Posterior cingulate gyrus (tissue), 11 donors: Measurements from ENCODE around the gene PSMD12.
A peak's percentile ranks its signal among the peaks of the same experiment; 100 is the strongest.
"Not testable (repeated sequence)": the region's sequence is repeated elsewhere in the genome, so short reads cannot be mapped to it uniquely, and the experiment has no call there.

Experiments used
- DNase-seq, 10 donors: peaks; one replicate each; pipeline versions ENCODE4 v3.0.0 to v3.0.0-alpha.2; 2020 to 2021; ENCODE audit warnings: mixed read lengths in 3 of 10
- intact Hi-C: fragments of 100-400 bp; cut with DNase I; formaldehyde crosslinking; loops from one replicate; pipeline ENCODE4 v1.15.1; 2023

PSMD12 gene

DNA sequence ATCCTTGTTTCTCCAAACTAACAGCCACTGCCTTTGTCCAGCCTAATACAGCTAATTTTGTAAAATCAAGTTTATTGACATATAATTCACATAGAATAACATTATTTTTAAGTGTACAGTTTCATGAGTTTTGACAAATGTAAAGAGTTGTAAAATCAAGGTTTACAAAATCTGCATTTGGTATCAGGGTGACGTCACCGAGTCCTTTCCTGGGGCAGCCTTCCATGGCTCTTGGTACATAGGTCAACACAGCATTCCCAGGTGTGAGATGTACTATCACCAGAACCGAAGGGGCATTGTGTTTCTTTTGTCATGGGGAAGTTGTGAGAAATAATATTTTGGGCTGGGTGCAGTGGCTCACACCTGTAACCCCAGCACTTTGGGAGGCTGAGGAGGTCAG lies 42.9 kb downstream of the PSMD12 start:
- no peak for DNase-seq
- intact Hi-C loops = no loop called here

GRCh38 chr17:67322042-67322787 lies 44.2 kb downstream of the PSMD12 start:
- intact Hi-C loops = no loop called here
- no peak for DNase-seq

DNA sequence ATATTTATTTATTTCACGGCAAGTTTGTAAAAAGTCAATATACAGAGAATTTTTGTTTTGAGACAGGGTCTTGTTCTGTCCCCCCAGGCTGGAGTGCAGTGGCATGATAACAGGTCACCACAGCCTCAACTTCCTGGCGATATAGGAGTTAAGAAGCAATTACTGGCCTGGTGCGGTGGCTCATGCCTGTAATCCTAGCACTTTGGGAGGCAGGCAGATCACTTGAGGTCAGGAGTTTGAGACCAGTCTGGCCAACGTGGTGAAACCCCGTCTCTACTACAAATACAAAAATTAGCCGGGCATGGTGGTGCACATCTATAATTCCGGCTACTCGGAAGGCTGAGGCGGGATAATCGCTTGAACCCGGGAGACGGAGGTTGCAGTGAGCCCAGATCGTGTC lies 44.9 kb downstream of the PSMD12 start:
- intact Hi-C loops = not testable (repeated sequence)

DNA sequence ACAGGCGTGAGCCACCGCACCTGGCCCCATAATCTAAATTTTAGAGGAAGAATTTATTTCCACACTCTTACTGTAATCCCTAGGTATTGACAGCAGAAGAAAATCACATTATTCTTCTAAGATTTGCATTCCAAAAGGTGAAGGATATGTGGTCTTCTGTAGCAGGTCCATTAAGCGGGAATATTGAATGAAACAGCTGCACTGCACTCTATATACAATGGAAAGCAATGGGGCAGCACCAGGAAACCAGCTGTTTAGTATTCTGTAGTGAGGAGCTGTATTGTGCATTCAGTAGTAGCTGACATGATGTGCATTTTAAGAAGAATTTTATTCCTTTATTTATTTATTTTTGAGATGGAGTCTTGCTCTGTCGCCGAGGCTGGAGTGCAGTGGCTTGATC lies 49.6 kb downstream of the PSMD12 start:
- intact Hi-C loops = no loop called here
- no peak for DNase-seq

More for the DNA sequence above, 44.9 kb downstream of the PSMD12 start:
- peak in 1 of 10 donors; percentile 35 for DNase-seq

DNA sequence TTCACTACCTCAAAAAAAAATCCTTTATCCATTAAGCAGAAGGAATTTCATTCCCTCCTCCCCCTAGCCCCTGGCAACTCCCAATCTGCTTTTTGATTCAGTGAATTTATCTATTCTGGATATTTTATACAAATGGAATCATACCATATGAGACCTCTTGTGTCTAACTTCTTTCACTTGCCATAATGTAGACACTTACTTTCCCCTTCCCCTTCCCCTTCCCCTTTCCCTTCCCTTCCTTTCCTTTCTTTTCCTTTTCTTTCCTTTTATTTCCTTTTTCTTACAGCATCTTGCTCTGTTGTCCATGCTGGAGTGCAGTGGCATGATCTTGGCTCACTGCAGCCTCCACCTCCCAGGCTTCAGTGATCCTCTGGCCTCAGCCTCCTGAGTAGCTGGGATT lies 50.5 kb downstream of the PSMD12 start:
- intact Hi-C loops = no loop called here
- peak in 1 of 10 donors; percentile 3 for DNase-seq

DNA sequence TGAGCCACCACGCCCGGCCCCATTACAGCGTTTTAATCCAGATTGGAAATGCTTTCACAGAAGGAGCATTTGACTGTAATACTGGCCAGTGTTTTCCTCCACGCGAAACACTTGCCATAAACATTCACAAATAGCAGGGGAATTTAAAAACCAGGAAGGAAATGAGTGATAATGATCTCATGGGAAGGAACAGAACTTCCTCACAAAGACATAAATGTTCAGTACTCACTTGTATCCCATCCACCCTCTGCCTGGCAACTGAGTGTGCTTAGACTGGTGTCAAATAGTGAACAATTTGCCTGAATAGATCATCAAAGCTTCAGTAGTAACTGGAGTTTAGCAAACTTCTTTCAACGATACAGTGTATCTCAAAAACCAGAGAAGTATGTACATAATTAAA lies 54.1 kb downstream of the PSMD12 start:
- DNase-seq = peak in 1 of 10 donors; percentile 2
- intact Hi-C loops = no loop called here

DNA sequence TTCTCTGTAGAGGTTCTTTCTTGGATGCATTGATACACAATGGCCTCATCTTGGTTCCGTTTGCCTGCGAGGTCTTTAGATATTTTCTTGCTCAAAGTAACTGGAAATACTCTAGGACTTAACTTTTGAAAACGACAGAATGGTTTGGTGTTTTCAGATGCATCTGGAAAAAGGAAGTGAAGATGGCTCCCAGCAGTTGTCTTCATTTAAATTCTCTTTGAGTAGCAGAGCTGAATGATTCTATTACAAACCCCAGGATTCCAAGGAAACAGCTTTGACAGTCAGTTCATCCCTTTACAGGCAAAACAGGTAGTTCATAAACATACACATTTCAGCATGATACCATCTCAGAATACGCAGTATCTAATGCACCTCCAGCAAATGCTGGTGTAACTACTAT lies 54.8 kb downstream of the PSMD12 start:
- DNase-seq = no peak
- intact Hi-C loops = no loop called here

DNA sequence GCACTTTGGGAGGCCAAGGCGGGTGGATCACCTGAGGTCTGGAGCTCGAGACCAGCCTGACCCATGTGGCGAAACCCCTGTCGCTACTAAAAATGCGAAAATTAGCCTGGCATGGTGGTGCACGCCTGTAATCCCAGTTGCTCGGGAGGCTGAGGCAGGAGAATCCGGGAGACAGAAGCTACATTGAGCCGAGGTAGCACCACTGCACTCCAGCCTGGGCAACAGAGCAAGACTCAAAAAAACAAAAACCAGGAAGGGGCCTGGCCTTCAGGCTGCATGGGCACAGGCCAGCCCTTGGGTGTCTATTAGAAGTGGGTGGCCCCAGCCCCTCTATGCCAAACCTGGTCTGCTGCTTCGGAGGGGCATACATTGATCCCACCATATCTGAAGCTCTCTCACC lies 56.0 kb downstream of the PSMD12 start:
- DNase-seq = peak in 1 of 10 donors; percentile 68
- intact Hi-C loops = no loop called here

- DNase-seq = peak in 1 of 10 donors; percentile 0
- intact Hi-C loops = not testable (repeated sequence)
Observed at GRCh38 chr17:67305446-67306235, 60.7 kb downstream of the PSMD12 start.

GRCh38 chr17:67297454-67297960 lies 68.9 kb downstream of the PSMD12 start:
- no peak for DNase-seq
- intact Hi-C loops = no loop called here

DNA sequence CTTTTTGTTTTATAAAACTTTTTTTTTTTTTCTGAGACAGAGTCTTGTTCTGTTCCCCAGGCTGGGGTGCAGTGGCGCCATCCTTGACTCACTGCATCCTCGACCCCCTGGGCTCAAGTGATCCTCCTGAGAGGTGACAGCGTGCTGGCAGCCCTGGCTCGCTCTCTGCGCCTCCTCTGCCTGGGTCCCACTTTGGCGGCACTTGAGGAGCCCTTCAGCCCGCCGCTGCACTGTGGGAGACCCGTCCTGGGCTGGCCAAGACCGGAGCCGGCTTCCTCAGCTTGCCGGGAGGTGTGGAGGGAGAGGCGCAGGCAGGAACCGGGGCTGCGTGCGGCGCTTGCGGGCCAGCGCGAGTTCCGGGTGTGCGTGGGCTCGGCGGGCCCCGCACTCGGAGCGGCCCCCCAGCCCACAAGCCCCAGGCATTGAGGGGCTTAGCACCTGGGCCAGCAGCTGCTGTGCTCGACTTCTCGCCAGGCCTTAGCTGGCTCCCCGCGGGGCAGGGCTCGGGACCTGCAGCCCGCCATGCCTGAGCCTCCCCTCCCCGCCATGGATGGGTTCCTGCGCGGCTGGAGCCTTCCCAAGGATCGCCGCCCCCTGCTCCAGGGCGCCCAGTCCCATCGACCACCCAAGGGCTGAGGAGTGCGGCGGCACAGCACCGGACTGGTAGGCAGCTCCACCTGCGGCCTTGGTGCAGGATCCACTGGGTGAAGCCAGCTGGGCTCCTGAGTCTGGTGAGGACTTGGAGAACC lies 71.8 kb downstream of the PSMD12 start:
- DNase-seq = peak in 1 of 10 donors; percentile 77
- intact Hi-C loops = no loop called here

GRCh38 chr17:67293251-67294203 lies 72.8 kb downstream of the PSMD12 start:
- peak in 6 of 10 donors; percentile 16 to 90 (median 26) for DNase-seq
- intact Hi-C loops = no loop called here

- intact Hi-C loops = no loop called here
- peak in 1 of 10 donors; percentile 70 for DNase-seq
Observed at GRCh38 chr17:67290711-67291291, 75.6 kb downstream of the PSMD12 start.

DNA sequence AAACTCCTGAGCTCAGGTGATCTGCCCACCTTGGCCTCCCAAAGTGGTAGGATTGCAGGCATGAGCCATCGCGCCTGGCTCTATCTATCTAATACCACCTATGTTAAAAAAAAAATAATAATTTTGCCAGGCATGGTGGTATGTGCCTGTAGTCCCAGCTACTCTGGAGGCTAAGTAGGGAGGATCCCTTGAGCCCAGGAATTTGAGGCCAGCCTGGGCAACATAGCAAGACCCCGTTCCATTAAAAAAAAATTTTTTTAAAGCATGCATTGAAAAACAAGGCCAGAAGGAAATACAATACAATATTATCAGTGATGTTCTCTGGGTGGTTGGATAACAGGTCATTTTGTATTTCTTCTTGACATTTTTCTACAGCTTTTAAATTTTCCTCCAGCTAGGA lies 76.1 kb downstream of the PSMD12 start:
- peak in 1 of 10 donors; percentile 14 for DNase-seq
- intact Hi-C loops = no loop called here

DNA sequence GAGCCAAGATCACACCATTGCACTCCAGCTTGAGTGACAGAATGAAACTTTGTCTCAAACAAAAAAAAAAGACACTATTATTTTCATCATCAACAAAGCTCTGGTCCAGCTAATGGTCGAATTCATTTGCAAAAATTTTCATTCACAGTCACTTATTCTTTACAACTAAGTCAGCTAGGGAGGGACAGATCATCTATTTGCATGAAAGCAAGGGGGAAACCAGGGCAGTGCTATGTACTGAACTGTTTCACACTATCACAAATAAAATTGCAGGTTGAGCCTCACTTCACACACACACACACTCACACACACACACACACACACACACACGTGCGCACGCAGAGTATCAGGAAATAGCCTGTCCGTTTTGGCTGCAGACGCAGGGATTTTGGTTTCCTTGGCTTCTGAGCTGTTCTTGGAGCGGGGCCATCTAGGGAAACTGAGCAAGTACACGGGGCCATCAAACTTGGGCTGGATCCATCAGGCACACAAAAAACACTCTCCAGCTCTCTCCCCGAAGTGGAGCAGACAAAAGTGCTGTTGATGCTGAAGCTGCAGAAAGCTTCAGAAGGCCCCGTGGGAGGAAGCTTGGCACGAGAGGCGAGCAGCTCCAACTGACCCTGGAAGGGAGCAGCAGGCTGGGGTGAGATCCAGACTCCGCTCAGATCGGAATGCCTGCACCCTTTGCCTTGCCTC lies 77.0 kb downstream of the PSMD12 start:
- DNase-seq = peak; percentile 40 to 92 (median 56)
- intact Hi-C loops = no loop called here
